ENCODE data around the gene ASTL.

DNA sequence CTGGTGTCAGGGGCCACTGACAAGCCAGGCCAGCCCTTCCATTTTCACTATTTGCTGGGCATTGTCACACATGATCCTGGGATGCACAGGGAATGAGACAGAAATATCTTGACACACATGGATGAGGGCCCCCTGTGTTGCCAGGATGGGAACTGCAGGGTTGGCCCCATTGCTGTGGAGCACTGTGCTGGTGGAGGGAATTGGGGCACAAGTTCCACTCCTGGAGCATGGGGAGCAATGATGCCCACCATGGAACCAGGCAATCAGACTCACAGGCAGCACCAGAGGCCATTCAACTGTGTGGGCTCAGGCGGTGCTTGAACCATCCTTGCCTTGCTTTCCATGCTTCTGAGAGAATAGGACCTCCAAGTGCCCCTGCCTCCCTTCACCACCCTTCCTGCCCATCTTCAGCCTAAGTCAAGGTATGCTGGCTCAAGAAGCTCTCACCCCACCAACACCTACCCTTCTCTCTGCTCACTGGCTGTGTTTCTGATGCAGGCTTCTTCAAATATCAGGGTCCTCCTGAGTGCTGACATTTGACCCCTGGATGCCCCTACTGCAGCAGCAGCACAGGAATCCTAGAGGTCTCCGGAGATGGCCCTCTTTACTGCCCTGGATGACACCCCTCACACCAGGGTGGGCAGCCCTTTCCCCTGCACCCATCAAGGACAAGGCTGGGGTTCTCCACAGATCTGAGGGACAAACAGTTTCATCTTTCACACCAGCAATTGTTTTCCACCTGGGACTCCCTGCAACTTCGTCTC lies 33.0 kb downstream of the ASTL start:
- TF ChIP-seq JUND (IDR thresholded peaks at IDR 0.05) = no peak
- TF ChIP-seq, protein P1, sequence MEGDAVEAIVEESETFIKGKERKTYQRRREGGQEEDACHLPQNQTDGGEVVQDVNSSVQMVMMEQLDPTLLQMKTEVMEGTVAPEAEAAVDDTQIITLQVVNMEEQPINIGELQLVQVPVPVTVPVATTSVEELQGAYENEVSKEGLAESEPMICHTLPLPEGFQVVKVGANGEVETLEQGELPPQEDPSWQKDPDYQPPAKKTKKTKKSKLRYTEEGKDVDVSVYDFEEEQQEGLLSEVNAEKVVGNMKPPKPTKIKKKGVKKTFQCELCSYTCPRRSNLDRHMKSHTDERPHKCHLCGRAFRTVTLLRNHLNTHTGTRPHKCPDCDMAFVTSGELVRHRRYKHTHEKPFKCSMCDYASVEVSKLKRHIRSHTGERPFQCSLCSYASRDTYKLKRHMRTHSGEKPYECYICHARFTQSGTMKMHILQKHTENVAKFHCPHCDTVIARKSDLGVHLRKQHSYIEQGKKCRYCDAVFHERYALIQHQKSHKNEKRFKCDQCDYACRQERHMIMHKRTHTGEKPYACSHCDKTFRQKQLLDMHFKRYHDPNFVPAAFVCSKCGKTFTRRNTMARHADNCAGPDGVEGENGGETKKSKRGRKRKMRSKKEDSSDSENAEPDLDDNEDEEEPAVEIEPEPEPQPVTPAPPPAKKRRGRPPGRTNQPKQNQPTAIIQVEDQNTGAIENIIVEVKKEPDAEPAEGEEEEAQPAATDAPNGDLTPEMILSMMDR (IDR thresholded peaks at IDR 0.05; ENCODE audit: low read depth, low read length, missing input control) = no peak
- TF ChIP-seq, protein P2, sequence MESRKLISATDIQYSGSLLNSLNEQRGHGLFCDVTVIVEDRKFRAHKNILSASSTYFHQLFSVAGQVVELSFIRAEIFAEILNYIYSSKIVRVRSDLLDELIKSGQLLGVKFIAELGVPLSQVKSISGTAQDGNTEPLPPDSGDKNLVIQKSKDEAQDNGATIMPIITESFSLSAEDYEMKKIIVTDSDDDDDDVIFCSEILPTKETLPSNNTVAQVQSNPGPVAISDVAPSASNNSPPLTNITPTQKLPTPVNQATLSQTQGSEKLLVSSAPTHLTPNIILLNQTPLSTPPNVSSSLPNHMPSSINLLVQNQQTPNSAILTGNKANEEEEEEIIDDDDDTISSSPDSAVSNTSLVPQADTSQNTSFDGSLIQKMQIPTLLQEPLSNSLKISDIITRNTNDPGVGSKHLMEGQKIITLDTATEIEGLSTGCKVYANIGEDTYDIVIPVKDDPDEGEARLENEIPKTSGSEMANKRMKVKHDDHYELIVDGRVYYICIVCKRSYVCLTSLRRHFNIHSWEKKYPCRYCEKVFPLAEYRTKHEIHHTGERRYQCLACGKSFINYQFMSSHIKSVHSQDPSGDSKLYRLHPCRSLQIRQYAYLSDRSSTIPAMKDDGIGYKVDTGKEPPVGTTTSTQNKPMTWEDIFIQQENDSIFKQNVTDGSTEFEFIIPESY (IDR thresholded peaks at IDR 0.05) = no peak
- no peak for TF ChIP-seq GABPA (IDR thresholded peaks at IDR 0.05 in 1 of 2, conservative IDR thresholded peaks at IDR 0.05 in 1 of 2)
- TF ChIP-seq RAD21 (IDR thresholded peaks at IDR 0.05) = no peak
- no peak for TF ChIP-seq SP1 (IDR thresholded peaks at IDR 0.05)
- TF ChIP-seq, protein P3, sequence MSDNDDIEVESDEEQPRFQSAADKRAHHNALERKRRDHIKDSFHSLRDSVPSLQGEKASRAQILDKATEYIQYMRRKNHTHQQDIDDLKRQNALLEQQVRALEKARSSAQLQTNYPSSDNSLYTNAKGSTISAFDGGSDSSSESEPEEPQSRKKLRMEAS (IDR thresholded peaks at IDR 0.05) = no peak
- TF ChIP-seq TAF1 (conservative IDR thresholded peaks at IDR 0.05) = no peak
- TF ChIP-seq EGR1 (IDR thresholded peaks at IDR 0.05; ENCODE audit: low read depth in 2 of 2) = no peak

Data from liver (tissue), 3 donors.